ENCODE results near the gene USP47. TPM values are rescaled to one million over a fixed set of nuclear protein-coding genes. Genes with fewer than 3 reads are reported as not detected.

The USP47 gene
- total and polyA plus RNA-seq, 2 donors (not counting 1 experiment from before 2014, with no cell fraction given), result 12.8 to 52.9 TPM

- intact Hi-C loops (cut with micrococcal nuclease), result no loop called here
- no CpG with 5 or more reads among the region's 3 CpGs for WGBS (ENCODE audit: insufficient coverage)
- no peak for TF ChIP-seq CTCF (IDR thresholded peaks at IDR 0.05)
- no peak for TF ChIP-seq EZH2 (IDR thresholded peaks at IDR 0.05; ENCODE audit: borderline replicate concordance, insufficient read depth, low read depth, low read length, poor library complexity, severe bottlenecking)
- no peaks in the 10 kb centered on the region for H3K27me3 ChIP-seq (replicated peaks in 1 of 4; ENCODE audit: control extremely low read depth in 1 of 4, control insufficient read depth in 3 of 4, insufficient read depth in 4 of 4, low read length in 3 of 4)
- no peak overlapping the region for H2AFZ ChIP-seq (ENCODE audit: insufficient read depth, low read depth, low read length, poor library complexity, severe bottlenecking)
- ATAC-seq (ENCODE audit: low read depth) (no peak), DNase-seq (no peak)
- H3K4me1 ChIP-seq (ENCODE audit: control insufficient read depth in 2 of 2, insufficient read depth in 2 of 2, low read length in 2 of 2), result no peaks in the 10 kb centered on the region
- no peak overlapping the region for H3K4me2 ChIP-seq (replicated peaks; ENCODE audit: low read depth, low read length, poor library complexity, severe bottlenecking)
- H3K9me3 Mint-ChIP-seq (ENCODE audit: insufficient read depth), result no peaks in the 10 kb centered on the region
- H3K4me3 Mint-ChIP-seq, result no peak overlapping the region
- H3K4me3 ChIP-seq (ENCODE audit: control extremely low read depth in 1 of 5, extremely low read depth in 1 of 5, insufficient read depth in 1 of 5, low read depth in 2 of 5, low read length in 4 of 5), result no peak overlapping the region
- CTCF ChIA-PET, result interaction anchor here (0.6 kb wide), 1 partner anchor 1755 kb away, joined by 3 read pairs; no protein-coding TSS in a partner anchor
- H3K27me3 Mint-ChIP-seq, result no peaks in the 10 kb centered on the region
- POLR2A ChIA-PET, result no interaction called here
- H3K27ac ChIP-seq (ENCODE audit: low read length in 2 of 2), result no peak overlapping the region
- no peaks in the 10 kb centered on the region for H3K9me3 ChIP-seq (ENCODE audit: control extremely low read depth in 1 of 3, control insufficient read depth in 2 of 3, insufficient read depth in 1 of 3, low read length in 2 of 3)
- no peaks in the 10 kb centered on the region for H4K20me1 ChIP-seq (ENCODE audit: control insufficient read depth, insufficient read depth, low read length, poor library complexity, severe bottlenecking)
- no peak overlapping the region for H3K9ac ChIP-seq (ENCODE audit: low read length)
- H3K79me2 ChIP-seq (ENCODE audit: control insufficient read depth, insufficient read depth, low read length), result no peaks in the 10 kb centered on the region
- H3K4me1 Mint-ChIP-seq, result no peaks in the 10 kb centered on the region
- peaks cover 4 to 40% of the 10 kb centered on the region in 2 experiments for H3K36me3 ChIP-seq (replicated peaks in 1 of 2; ENCODE audit: control extremely low read depth in 1 of 2, control insufficient read depth in 1 of 2, extremely low read depth in 1 of 2, insufficient read depth in 2 of 2, low read length in 1 of 2)
- peak overlapping the region; percentile 54 for H3K27ac Mint-ChIP-seq
These were observed 60.2 kb downstream of the USP47 start for GRCh38 chr11:11901929-11902328.

- ATAC-seq (ENCODE audit: low read depth), result no peak
These were observed 68.0 kb downstream of the USP47 start for GRCh38 chr11:11909727-11910126.

More at GRCh38 chr11:11909727-11910126, 68.0 kb downstream of the USP47 start:
- DNase-seq, result no peak
- Histone ChIP-seq H4K20me1 (ENCODE audit: control insufficient read depth, insufficient read depth, low read length, poor library complexity, severe bottlenecking) (no peaks in the 10 kb centered on the region), H3K4me2 (replicated peaks; ENCODE audit: low read depth, low read length, poor library complexity, severe bottlenecking) (no peak overlapping the region), H2AFZ (ENCODE audit: insufficient read depth, low read depth, low read length, poor library complexity, severe bottlenecking) (no peak overlapping the region), H3K9me3 (ENCODE audit: control extremely low read depth in 1 of 3, control insufficient read depth in 2 of 3, insufficient read depth in 1 of 3, low read length in 2 of 3) (no peaks in the 10 kb centered on the region), H3K4me1 (ENCODE audit: control insufficient read depth in 2 of 2, insufficient read depth in 2 of 2, low read length in 2 of 2) (no peaks in the 10 kb centered on the region), H3K79me2 (ENCODE audit: control insufficient read depth, insufficient read depth, low read length) (no peaks in the 10 kb centered on the region), H3K27ac (ENCODE audit: low read length in 2 of 2) (no peak overlapping the region), H3K4me3 (ENCODE audit: control extremely low read depth in 1 of 5, extremely low read depth in 1 of 5, insufficient read depth in 1 of 5, low read depth in 2 of 5, low read length in 4 of 5) (no peak overlapping the region), H3K27me3 (replicated peaks in 1 of 4; ENCODE audit: control extremely low read depth in 1 of 4, control insufficient read depth in 3 of 4, insufficient read depth in 4 of 4, low read length in 3 of 4) (no peaks in the 10 kb centered on the region), H3K36me3 (replicated peaks in 1 of 2; ENCODE audit: control extremely low read depth in 1 of 2, control insufficient read depth in 1 of 2, extremely low read depth in 1 of 2, insufficient read depth in 2 of 2, low read length in 1 of 2) (peaks cover 8 to 33% of the 10 kb centered on the region in 2 experiments), H3K9ac (ENCODE audit: low read length) (no peak overlapping the region)
- H3K4me1 Mint-ChIP-seq, result no peaks in the 10 kb centered on the region
- H3K9me3 Mint-ChIP-seq (ENCODE audit: insufficient read depth), result no peaks in the 10 kb centered on the region
- no peak overlapping the region for H3K27ac Mint-ChIP-seq
- no peak overlapping the region for H3K4me3 Mint-ChIP-seq
- no peaks in the 10 kb centered on the region for H3K27me3 Mint-ChIP-seq
- no peak for TF ChIP-seq EZH2 (IDR thresholded peaks at IDR 0.05; ENCODE audit: borderline replicate concordance, insufficient read depth, low read depth, low read length, poor library complexity, severe bottlenecking)
- TF ChIP-seq CTCF (IDR thresholded peaks at IDR 0.05), result no peak
- ChIA-PET POLR2A (no interaction called here), CTCF (no interaction called here)
- intact Hi-C loops (cut with micrococcal nuclease), result no loop called here
